Kidney (tissue), 22 donors: ENCODE measurements around the gene CPAMD8. TPM values are rescaled to one million over a fixed set of nuclear protein-coding genes. Genes with fewer than 3 reads are reported as not detected.
A peak's percentile ranks its signal among the peaks of the same experiment; 100 is the strongest.

Source experiments
- DNase-seq, 5 donors: peaks; one replicate each; pipeline ENCODE4 v3.0.0-alpha.2; 2013 to 2020
- FAIRE-seq: peaks from 2 replicates; lab custom pipeline; 2012; peaks lifted over from hg19 to GRCh38; lab: Jason Lieb, UNC
- H3K27ac ChIP-seq, 2 donors: one replicate each; pipeline ENCODE4 v1.7.0; 2013; ENCODE audit warnings: low read depth in 2 of 2, low read length in 2 of 2, inconsistent platforms in 1 of 2
- H3K27me3 ChIP-seq: one replicate; pipeline ENCODE4 v1.7.1; 2013; ENCODE audit warnings: low read length, inconsistent platforms; ENCODE audit not compliant: control insufficient read depth, insufficient read depth
- H3K36me3 ChIP-seq, 3 donors: one replicate each; pipeline versions ENCODE4 v1.7.0 to v1.7.1; 2013; ENCODE audit warnings: low read length in 3 of 3, control low read depth in 1 of 3, inconsistent platforms in 1 of 3; ENCODE audit not compliant: insufficient read depth in 3 of 3, control insufficient read depth in 2 of 3
- H3K4me1 ChIP-seq, 3 donors: one replicate each; pipeline versions ENCODE4 v1.7.0 to v1.7.1; 2013; ENCODE audit warnings: low read length in 3 of 3, inconsistent platforms in 1 of 3, low read depth in 1 of 3; ENCODE audit not compliant: control insufficient read depth in 2 of 3, insufficient read depth in 2 of 3
- H3K4me3 ChIP-seq, 3 donors: one replicate each; pipeline versions ENCODE4 v1.7.0 to v1.8.1; 2013; ENCODE audit warnings: low read length in 3 of 3, control low read depth in 1 of 3, inconsistent platforms in 1 of 3
- H3K9ac ChIP-seq, 3 donors: one replicate each; pipeline versions ENCODE4 v1.7.0 to v1.7.1; 2013; ENCODE audit warnings: low read length in 3 of 3, control low read depth in 1 of 3, inconsistent platforms in 1 of 3
- H3K9me3 ChIP-seq, 3 donors: one replicate each; pipeline versions ENCODE4 v1.7.0 to v1.7.1; 2013; ENCODE audit warnings: low read length in 3 of 3, control low read depth in 1 of 3, inconsistent platforms in 1 of 3; ENCODE audit not compliant: control insufficient read depth in 2 of 3, insufficient read depth in 1 of 3
- intact Hi-C: fragments of 100-400 bp; cut with DNase I; formaldehyde crosslinking; loops from one replicate; pipeline ENCODE4 v1.11.1; 2022
- long read RNA-seq, 10 donors: library from polyadenylated mRNA in 1 of 10; unstranded in 1 of 10; transcript quantifications; one replicate each; pipeline ENCODE4 v2.0.0 and lab custom pipeline, GENCODE V29; 2021 to 2026
- polyA plus RNA-seq: library from polyadenylated mRNA; stranded (reverse); fragments of 350-450 nt; fragmentation: Illumina TruSeq; extraction: RNeasy Lipid Tissue Mini Kit (QIAGEN cat#74804); gene quantifications from one replicate; pipeline ENCODE4 v1.2.3, GENCODE V29; 2014; ENCODE audit warnings: low read depth, low replicate concordance; ENCODE audit not compliant: insufficient read depth
- total RNA-seq: library from RNA; stranded (reverse); fragmentation: NEBNext Ultra II Directional; extraction: Animal tissue kit (Norgen Biotek cat#: 25700); gene quantifications from one replicate; pipeline ENCODE4 v1.2.1, GENCODE V29; 2021
- TF ChIP-seq, protein P1 (sequence below): IDR thresholded peaks from 3 replicates; pipeline ENCODE4 v1.5.1; 2012; ENCODE audit warnings: mild to moderate bottlenecking, moderate library complexity, borderline replicate concordance; ENCODE audit not compliant: insufficient read depth; ENCODE audit errors: extremely low read depth
- donor health status: control.
- donor health status: control.
- donor health status: control.
- donor health status: control.
- donor health status: control.
- donor health status: DM: yes; HTN: yes; CAD: no.
- donor health status: Normal renal cell carcinoma (clear cell type).

Gene CPAMD8
- total RNA-seq, result 64.1 TPM
- 22.0 TPM for polyA plus RNA-seq
- long read RNA-seq, donor 1, partial matches to known transcripts, result 0 of 2 reads
- long read RNA-seq, donor 1, other reads (novel, unspliced or antisense), result 0 of 2 reads
- long read RNA-seq, donor 2, partial matches to known transcripts, result 0 of 1 reads
- long read RNA-seq, donor 2, other reads (novel, unspliced or antisense), result 0 of 1 reads
- long read RNA-seq, donor 3, partial matches to known transcripts, result 12 of 14 reads
- long read RNA-seq, donor 3, other reads (novel, unspliced or antisense), result 0 of 14 reads
- long read RNA-seq, donor 4, result 0 reads
- long read RNA-seq, donor 5, result 0 reads
- long read RNA-seq, donor 6, result 0 reads
- long read RNA-seq, donor 7, partial matches to known transcripts, result 12 of 50 reads
- long read RNA-seq, donor 7, other reads (novel, unspliced or antisense), result 36 of 50 reads
- long read RNA-seq, donor 8, partial matches to known transcripts, result 5 of 8 reads
- long read RNA-seq, donor 8, other reads (novel, unspliced or antisense), result 0 of 8 reads
- long read RNA-seq, donor 9, partial matches to known transcripts, result 0 of 2 reads
- long read RNA-seq, donor 9, other reads (novel, unspliced or antisense), result 0 of 2 reads
- long read RNA-seq, donor 10, partial matches to known transcripts, result 0 of 2 reads
- long read RNA-seq, donor 10, other reads (novel, unspliced or antisense), result 0 of 2 reads

DNA sequence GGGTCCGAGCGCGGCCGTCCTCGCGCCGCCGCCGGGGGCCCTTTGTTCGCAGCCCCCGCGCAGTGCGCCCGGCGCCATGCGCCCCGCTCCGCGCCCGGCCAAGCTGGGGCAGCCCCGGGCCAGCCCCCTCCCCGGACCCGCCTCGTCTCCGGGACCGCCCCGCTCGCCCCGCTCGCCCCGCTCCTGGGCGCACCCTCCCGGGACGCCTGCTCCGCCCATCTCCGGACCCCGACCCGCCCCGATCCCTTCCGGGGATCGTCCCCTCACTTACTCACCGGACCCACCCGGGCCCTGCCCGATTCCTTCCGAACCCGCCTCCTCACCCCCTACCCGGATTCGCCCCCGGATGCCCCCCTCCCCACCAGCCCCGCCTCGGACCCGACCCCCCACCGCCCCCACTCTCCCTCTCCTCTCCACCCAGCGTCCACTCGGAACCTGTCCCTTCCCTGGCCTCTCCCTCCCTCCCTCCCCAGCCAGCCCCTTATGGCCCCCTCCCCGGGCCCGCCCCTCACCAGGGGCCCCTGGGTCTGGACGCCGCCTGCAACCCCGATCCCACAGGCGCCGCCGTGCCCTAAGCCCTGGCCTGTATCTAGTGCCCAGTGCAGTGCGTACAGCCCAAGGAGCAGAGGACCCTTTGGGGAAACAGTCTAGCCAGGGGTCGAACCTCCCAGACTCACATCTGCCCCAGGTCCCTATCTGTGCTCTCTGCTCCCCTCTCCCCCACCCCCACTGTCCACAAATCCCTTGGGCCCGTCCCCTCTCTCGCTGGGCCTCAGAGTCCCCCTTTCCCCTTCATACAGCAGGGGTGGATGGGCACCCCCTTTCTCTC lies at the start of gene CPAMD8:
Gene CPAMD8 (minus strand): TSS at position 105 of the 829 bp plus-strand sequence. CDS start 168 bp downstream, outside the sequence.
- DNase-seq (peak; percentile 44 to 87 (median 67)), FAIRE-seq (no peak)
- Histone ChIP-seq H3K4me3 (peak within 1 kb of the TSS in 2 of 3 donors; percentile 21 to 57), H3K9me3 (peaks cover 2 to 14% (median 9%) of the 10 kb centered on the region in 3 donors), H3K27ac (no peak within 1 kb of the TSS), H3K27me3 (no peaks in the 10 kb centered on the region), H3K4me1 (no peaks in the 10 kb centered on the region), H3K9ac (peak within 1 kb of the TSS in 1 of 3 donors; percentile 32), H3K36me3 (no peaks in the 10 kb centered on the region)
- TF ChIP-seq, protein P1, sequence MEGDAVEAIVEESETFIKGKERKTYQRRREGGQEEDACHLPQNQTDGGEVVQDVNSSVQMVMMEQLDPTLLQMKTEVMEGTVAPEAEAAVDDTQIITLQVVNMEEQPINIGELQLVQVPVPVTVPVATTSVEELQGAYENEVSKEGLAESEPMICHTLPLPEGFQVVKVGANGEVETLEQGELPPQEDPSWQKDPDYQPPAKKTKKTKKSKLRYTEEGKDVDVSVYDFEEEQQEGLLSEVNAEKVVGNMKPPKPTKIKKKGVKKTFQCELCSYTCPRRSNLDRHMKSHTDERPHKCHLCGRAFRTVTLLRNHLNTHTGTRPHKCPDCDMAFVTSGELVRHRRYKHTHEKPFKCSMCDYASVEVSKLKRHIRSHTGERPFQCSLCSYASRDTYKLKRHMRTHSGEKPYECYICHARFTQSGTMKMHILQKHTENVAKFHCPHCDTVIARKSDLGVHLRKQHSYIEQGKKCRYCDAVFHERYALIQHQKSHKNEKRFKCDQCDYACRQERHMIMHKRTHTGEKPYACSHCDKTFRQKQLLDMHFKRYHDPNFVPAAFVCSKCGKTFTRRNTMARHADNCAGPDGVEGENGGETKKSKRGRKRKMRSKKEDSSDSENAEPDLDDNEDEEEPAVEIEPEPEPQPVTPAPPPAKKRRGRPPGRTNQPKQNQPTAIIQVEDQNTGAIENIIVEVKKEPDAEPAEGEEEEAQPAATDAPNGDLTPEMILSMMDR, result no peak
- intact Hi-C loops, result no loop called here

DNA sequence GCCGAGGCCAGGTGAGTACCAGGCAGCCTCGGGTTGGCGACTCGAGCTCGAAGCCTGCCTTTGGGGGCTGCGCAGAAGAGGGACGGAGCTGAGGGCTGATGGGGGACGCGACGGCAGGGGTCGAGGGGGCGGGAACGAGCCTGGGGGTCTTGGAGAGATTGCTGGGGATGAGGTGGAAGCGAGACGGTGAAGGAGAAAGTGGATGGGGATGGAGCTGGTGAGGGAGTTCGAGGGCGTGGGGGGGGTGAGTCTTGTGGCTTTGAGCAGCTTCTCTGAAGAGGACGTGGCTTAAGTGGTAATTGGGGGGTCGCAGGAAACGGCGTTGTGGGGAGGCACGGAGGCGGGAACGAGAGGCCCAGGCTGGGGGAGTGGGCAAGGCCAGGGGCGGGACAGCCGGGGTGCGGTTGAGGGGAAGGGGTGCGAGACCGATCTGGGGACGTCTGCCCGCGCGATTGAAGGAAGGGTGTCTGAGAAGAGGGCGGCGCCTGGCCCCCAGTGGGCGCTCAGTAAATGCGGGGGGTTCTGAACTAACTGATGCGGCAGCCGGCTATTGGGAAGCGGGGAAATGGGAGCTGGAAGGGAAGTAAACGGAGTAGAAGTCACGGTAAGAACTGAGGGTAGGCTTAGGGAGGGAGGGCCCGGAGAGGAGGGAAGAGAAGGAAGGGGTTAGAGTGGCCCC lies 49.4 kb upstream of the CPAMD8 start:
- no peak for FAIRE-seq
- intact Hi-C loops, result loop anchor here (10.0 kb wide), 1 partner anchor 69 kb away; no protein-coding TSS in a partner anchor
- H3K27me3 ChIP-seq, result no peaks in the 10 kb centered on the region
- H3K4me3 ChIP-seq, result peak overlapping the region; percentile 81 to 84 (median 81)
- peak in 4 of 5 donors; percentile 51 to 89 (median 82) for DNase-seq
- H3K36me3 ChIP-seq, result peaks cover 0 to 2% (median 0%) of the 10 kb centered on the region in 3 donors
- peak overlapping the region; percentile 5 to 75 (median 75) for H3K9ac ChIP-seq
- peaks cover 0 to 14% (median 8%) of the 10 kb centered on the region in 3 donors for H3K4me1 ChIP-seq
- TF ChIP-seq, protein P1, result no peak
- no peaks in the 10 kb centered on the region for H3K9me3 ChIP-seq
- H3K27ac ChIP-seq, result peak overlapping the region; percentile 63 to 69
